Chondrocyte (in vitro differentiated cells): ENCODE measurements around the gene KANSL1L. TPM values are rescaled to one million over a fixed set of nuclear protein-coding genes. Genes with fewer than 3 reads are reported as not detected.
A peak's percentile ranks its signal among the peaks of the same experiment; 100 is the strongest.

Experiments used
- DNase-seq: peaks from one replicate; pipeline ENCODE4 v3.0.0; 2021; ENCODE audit warnings: mixed read lengths, low spot score
- H3K27ac Mint-ChIP-seq: one replicate; pipeline ENCODE4 v1.8.0; 2021; ENCODE audit warnings: mild to moderate bottlenecking, moderate library complexity, mixed read lengths; ENCODE audit not compliant: unreplicated experiment
- H3K27me3 Mint-ChIP-seq: 2 replicates; pipeline ENCODE4 v1.8.0; 2021; ENCODE audit warnings: low read depth, mixed read lengths
- H3K36me3 Mint-ChIP-seq: 2 replicates; pipeline ENCODE4 v1.8.0; 2021; ENCODE audit warnings: low read depth, mixed read lengths
- H3K4me1 Mint-ChIP-seq: 2 replicates; pipeline ENCODE4 v1.8.0; 2021; ENCODE audit warnings: low read depth, mild to moderate bottlenecking, mixed read lengths
- H3K4me3 Mint-ChIP-seq: one replicate; pipeline ENCODE4 v1.8.0; 2021; ENCODE audit warnings: mild to moderate bottlenecking, moderate library complexity, mixed read lengths; ENCODE audit not compliant: unreplicated experiment
- H3K9me3 Mint-ChIP-seq: 2 replicates; pipeline ENCODE4 v1.8.0; 2021; ENCODE audit warnings: low read depth, mixed read lengths
- total RNA-seq: library from RNA; stranded (reverse); gene quantifications from 3 replicates; pipeline ENCODE4 v1.2.1, GENCODE V29; 2021
- TF ChIP-seq, protein P1 (sequence below): fragments of 200-600 bp; sonication (generic); IDR thresholded peaks from 2 replicates; pipeline ENCODE4 v1.5.0; 2021; ENCODE audit warnings: antibody characterized with exemption, mild to moderate bottlenecking, moderate library complexity

Gene KANSL1L
- total RNA-seq, 1 donor from 2014 or later, result 12.2 TPM

DNA sequence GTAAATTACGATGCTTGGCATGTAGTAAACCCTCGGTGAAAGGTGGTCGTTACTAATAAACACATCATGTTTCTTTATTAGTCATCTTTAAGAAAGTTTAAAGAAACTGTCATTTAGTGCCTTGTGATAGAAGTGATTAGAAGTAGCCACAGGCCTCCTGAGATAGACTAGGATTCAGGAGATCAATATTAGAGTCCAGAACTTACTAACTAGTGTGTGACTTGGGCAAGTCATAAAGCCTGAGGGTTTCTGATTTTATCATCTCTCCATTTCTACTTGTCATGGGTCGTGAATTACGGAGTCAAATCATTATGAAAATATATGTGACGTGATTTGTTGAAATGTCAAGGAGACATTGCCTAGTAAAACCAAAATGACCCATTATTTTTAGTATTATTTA lies 162.1 kb downstream of the KANSL1L start:
- no peak overlapping the region for H3K4me3 Mint-ChIP-seq
- no peaks in the 10 kb centered on the region for H3K9me3 Mint-ChIP-seq
- DNase-seq, result no peak
- TF ChIP-seq, protein P1, sequence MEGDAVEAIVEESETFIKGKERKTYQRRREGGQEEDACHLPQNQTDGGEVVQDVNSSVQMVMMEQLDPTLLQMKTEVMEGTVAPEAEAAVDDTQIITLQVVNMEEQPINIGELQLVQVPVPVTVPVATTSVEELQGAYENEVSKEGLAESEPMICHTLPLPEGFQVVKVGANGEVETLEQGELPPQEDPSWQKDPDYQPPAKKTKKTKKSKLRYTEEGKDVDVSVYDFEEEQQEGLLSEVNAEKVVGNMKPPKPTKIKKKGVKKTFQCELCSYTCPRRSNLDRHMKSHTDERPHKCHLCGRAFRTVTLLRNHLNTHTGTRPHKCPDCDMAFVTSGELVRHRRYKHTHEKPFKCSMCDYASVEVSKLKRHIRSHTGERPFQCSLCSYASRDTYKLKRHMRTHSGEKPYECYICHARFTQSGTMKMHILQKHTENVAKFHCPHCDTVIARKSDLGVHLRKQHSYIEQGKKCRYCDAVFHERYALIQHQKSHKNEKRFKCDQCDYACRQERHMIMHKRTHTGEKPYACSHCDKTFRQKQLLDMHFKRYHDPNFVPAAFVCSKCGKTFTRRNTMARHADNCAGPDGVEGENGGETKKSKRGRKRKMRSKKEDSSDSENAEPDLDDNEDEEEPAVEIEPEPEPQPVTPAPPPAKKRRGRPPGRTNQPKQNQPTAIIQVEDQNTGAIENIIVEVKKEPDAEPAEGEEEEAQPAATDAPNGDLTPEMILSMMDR, result no peak
- H3K4me1 Mint-ChIP-seq, result peaks cover 30% of the 10 kb centered on the region
- no peak overlapping the region for H3K27ac Mint-ChIP-seq
- no peaks in the 10 kb centered on the region for H3K27me3 Mint-ChIP-seq
- peaks cover 12% of the 10 kb centered on the region for H3K36me3 Mint-ChIP-seq

GRCh38 chr2:210007895-210008294 lies 163.3 kb downstream of the KANSL1L start:
- no peak for DNase-seq
- Mint-ChIP-seq H3K27ac (no peak overlapping the region), H3K4me1 (peaks cover 40% of the 10 kb centered on the region), H3K27me3 (no peaks in the 10 kb centered on the region), H3K9me3 (no peaks in the 10 kb centered on the region), H3K36me3 (peaks cover 12% of the 10 kb centered on the region), H3K4me3 (no peak overlapping the region)
- TF ChIP-seq, protein P1, result no peak

GRCh38 chr2:210004881-210005280 lies 166.3 kb downstream of the KANSL1L start:
- no peak for DNase-seq
- TF ChIP-seq, protein P1, result no peak
- Mint-ChIP-seq H3K27ac (peak overlapping the region; percentile 32), H3K27me3 (no peaks in the 10 kb centered on the region), H3K36me3 (peaks cover 3% of the 10 kb centered on the region), H3K4me1 (peaks cover 49% of the 10 kb centered on the region), H3K4me3 (no peak overlapping the region), H3K9me3 (no peaks in the 10 kb centered on the region)

GRCh38 chr2:210003359-210003758 lies 167.8 kb downstream of the KANSL1L start:
- H3K4me3 Mint-ChIP-seq, result peak overlapping the region; percentile 95
- peaks cover 49% of the 10 kb centered on the region for H3K4me1 Mint-ChIP-seq
- H3K9me3 Mint-ChIP-seq, result no peaks in the 10 kb centered on the region
- no peaks in the 10 kb centered on the region for H3K27me3 Mint-ChIP-seq
- TF ChIP-seq, protein P1, result no peak
- DNase-seq, result no peak
- peak overlapping the region; percentile 89 for H3K27ac Mint-ChIP-seq
- peaks cover 3% of the 10 kb centered on the region for H3K36me3 Mint-ChIP-seq

- TF ChIP-seq, protein P1, result no peak
- Mint-ChIP-seq H3K4me3 (peak within 1 kb of the TSS; percentile 95), H3K4me1 (peaks cover 44% of the 10 kb centered on the region), H3K36me3 (no peaks in the 10 kb centered on the region), H3K27me3 (no peaks in the 10 kb centered on the region), H3K27ac (peak within 1 kb of the TSS; percentile 94), H3K9me3 (no peaks in the 10 kb centered on the region)
- DNase-seq, result peak; percentile 96
Measured at GRCh38 chr2:210002158-210003157, 168.8 kb downstream of the KANSL1L start, which contains the start of gene RPE. RPE (plus strand) TSS chr2:210002638; CDS start chr2:210002662, 24 bp downstream.
